Activated T-cell treated with anti-CD3 and anti-CD28 coated beads for 48 hours (primary cell): ENCODE measurements around the gene VWCE.
A peak's percentile ranks its signal among the peaks of the same experiment; 100 is the strongest.

Source experiments
- DNase-seq: peaks from one replicate; pipeline ENCODE4 v3.0.0-alpha.2; 2020; ENCODE audit warnings: low read depth

The VWCE gene

DNA sequence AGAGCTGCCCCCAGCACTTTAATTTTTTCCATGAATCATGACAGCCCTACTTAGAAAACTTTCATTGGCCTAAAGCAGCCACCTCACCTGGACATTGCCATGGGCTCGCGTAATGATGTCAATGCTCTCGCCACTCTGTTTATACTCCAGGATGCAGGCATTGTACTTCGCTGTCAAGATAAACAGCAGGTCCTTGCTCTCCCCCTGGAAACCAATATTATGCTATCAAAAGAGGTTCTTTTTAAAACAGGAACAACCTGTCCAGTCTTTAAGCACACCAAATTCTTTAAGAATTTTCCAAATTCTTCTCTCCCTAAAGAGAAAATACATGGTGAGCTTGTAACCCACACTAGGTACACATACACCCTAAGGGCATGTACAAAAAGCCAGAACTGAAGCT lies 34.8 kb upstream of the VWCE start:
- DNase-seq, result no peak

DNA sequence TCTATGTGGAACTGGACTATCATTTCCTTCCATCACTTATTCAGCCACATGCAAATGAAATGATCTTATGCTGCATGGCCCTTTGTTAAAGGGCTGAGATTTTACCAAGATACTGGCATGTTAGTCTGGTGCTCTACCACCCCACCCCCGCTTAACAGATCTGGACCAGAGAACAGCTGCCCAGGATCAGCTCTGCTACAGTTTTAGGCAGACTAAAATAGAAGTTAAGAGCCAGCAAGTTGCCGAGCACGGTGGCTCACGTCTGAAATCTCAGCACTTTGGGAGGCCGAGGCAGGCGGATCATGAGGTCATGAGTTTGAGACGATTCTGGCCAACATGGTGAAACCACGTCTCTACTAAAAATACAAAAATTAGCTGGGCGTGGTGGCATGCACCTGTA lies 33.2 kb upstream of the VWCE start:
- DNase-seq, result no peak

DNA sequence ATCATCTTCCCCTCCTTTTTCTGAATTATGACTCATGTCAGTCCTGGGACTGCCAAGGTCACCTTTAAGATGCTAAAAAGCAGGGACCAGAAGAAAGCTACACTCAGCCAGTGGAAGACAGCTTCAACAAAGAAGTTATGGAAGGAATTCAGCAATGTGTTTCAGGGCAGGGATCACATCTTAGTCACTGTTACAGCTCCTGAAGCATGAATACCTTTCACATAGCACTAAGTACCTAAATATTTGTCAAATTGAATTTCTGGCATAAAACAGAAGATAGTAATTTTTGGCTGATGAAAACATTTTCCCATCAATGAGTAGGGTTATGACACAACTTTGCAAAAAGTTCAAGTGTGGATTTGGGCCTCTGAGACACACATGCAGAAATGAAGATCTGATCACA lies 32.6 kb upstream of the VWCE start:
- DNase-seq, result no peak

DNA sequence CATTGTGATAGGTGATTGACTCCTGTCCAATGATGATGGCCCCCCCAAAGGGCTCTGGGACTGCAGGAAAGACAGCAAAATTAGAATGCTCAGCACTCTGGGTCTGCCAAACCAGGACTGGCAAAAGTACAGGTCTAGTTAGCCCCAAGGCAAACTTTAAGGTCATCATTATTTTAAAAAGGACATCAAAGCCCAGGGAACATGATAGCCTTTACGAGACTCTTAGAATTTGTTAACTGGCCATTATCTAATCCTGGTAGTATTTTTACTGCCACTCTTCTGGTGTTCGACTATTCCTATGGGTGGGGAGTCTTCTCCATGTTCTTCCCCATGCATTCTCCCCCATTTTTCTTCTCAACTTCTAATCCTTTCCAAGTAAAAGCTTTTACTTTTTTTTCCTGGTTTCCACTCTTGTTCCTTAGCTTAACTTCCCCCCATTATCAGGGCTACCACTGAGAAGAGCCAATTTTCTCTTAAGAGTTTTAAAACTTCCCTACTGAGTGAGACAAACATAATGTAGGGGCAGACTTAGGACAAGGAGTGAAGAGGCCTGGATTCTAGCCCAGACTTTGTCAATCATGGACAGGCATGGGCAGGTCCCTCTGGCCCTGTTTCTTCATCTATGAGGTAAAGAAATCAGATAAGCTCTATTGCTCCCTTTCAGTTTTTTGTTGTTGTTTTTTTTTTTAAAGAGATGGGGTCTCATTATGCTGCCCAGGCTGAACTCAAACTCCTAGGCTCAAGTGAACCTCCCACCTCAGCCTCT lies 30.7 kb upstream of the VWCE start:
- no peak for DNase-seq

DNA sequence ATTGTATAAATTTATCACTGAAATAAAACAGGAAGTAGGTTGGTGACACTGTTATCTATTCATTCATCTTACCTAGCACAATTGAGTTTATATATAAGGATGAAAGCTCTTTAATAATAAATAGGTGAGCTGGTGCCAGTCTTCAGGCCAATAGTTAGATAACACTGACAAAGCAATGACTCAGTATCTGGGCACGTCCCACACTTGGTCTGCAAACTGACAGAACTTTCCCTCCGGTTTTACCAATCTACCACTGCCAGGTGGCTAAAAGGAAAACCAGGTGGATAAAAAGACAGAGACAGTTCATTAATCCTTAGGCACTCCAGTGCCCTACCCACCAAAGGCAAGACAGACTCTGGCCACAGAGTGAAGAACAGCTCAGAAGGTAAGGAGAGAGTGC lies 20.1 kb upstream of the VWCE start:
- no peak for DNase-seq

DNA sequence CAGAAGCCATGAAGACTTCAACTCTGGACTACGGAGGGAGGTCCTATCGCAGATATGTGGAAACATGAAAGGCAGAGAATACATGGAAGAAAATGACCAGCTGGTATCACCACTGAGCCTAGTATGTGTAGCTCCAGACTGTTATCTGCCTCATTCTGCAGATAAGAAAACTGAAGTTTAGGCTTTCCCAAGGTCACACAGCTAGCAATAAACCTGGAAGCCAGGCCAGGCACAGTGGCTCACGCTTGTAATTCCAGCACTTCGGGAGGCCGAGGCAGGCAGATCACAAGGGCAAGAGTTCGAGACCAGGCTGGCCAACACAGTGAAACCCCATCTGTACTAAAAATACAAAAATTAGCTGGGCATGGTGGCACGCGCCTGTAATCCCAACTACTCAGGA lies 15.6 kb upstream of the VWCE start:
- DNase-seq, result no peak

DNA sequence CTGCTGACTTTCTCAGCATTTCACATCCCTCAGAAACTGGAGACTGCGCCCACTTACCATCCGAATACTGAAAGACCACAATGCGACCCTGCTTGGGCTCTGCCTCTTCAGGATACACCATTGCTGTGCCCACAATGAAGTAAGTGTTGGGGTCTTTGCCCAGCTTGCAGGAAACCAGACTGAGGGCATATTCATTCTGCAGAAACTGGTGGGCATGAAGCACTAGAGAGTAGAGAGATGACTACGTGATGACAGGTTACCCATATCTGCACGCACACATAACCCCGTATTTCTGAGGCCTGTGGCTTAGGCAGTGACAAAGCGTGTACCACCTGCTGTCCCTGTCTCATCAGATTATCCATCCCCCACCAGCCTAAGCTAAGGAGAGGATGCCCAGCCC lies 14.6 kb upstream of the VWCE start:
- DNase-seq, result no peak

DNA sequence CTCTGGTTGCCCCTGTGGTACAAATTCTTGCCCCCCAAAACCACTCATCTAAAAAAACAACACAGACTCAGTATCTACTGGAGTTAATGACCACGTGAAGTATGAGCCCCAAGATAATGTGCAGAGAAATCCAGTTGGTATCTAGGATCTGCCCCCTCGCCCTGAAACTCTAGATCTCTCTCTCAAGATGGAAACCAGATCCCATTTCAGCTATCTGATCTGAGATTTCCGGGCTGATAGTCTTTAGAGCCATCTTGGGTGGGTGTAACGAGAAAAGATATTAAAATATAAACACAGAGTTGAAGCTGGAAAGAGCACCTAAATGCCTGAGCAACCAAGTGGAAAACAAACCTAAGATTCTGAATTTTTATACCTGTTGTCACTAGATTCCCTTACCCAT lies 14.0 kb upstream of the VWCE start:
- DNase-seq, result no peak

DNA sequence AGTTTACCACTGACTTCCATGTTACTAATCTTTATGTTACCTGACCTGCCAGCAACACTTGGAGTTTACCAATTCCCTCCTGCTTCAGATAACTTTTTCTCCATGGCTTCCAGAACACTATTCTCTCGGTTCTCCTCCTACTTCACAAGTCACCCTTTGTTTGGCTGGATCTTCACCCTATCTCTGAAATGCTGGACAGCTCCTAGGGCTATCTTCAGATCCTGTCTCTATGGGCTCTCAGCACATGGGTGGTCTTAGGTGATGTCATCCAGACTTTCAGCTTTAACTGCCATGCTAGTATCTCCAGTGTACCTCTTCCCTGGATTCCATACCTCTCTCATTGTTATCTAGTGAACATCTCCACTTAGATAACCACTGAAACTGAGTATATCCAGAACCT lies 12.2 kb upstream of the VWCE start:
- DNase-seq, result no peak

DNA sequence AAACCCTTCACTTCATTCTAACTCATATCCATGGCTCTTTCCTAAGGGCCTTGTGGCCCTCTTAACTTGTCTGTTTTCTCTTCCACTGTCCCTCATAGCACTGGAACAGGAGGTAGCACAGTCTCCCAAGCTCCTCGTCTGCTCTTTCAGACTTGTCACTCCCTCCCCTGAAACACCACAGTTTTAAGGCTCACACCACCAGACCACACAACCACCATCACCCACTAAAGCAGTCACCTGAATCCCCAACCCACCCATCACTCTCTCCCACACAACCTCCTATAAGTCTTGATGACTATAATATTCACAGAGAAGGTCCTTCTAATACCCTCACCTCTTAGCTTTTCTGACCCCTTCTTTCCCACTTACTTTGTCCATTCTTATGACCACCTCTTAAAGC lies 11.1 kb upstream of the VWCE start:
- no peak for DNase-seq

DNA sequence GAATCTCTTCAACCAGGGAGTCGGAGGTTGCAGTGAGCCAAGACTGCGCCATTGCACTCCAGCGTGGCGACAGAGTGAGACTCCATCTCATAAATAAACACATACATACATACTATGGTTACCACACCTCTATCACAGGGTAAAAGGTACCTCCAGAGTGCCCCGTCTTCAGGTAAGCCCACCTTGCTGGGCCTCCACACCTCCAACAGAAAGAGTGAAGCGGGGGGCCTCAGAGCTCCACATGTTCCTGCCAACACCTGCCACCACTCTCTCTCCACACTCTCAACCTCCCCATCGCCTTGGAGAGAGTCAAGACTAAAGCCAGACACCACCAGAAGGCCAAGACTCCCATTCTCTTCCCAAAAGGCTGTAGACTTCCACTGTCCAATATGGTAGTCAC lies 10.3 kb upstream of the VWCE start:
- no peak for DNase-seq

DNA sequence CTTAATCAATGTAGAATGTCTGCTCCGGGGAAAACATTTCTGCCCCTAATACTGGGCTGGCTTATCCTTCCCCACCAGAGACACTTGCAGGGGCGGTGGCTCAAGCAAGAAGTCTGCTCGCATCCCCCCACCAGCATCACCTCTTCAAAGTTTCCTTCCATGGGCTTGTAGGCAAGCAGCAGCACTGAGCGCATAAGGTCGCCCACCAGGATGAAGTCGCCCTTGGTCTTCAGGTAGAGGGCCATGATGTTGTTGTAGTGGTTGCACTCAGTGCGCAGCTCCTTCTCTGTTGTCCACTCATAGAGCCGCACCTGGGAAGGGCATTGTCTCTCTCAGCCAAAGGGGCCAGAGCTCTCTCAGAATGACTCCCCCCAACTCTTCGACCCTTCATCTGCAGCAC lies 8.6 kb upstream of the VWCE start:
- no peak for DNase-seq

DNA sequence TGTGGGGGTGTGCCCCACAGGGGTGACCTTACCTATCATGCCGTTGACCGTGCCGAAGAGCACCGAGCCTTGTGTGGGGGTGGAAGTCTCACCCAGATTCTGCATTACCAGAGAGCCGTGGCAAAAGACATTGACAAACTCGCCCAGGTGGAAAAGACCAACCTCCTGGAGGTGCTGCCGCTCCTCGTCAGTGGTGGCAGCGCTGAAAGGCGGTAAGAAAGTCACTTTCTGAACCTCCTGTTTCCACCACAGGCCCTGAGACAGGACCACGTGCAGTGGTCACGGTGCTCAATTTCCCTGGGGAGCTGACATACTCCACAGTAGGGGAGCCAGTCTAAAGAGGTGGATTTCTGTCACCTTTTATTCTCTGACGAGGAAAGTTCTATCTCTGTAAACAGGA lies 7.4 kb upstream of the VWCE start:
- no peak for DNase-seq

DNA sequence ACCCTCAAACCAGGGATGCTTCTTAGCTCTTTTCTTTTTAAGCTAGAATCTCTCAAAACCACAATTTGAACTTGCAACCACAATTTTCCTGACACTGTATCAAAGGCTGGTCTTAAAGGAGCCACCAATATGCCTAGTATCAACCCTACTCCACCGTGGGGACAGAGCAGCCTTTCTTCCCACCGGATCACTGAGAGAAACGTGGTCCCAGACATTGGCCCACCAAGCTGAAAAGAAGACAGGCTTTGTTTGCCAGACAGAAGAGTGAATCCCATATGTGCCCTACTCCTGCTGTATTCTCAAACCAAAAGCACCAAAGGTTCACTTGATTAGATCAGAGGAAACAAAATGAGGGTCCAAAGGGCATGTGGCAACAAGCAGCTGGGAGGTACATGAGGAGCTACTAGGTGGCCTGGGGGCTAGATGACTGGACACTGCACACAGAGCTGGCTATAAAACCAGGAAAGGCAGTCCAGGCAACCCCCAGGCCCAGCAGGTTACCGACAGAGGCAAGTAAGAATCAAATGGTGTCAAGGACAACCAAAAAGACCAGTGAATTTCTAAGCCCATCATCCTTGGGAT lies 3.6 kb upstream of the VWCE start:
- DNase-seq, result no peak

DNA sequence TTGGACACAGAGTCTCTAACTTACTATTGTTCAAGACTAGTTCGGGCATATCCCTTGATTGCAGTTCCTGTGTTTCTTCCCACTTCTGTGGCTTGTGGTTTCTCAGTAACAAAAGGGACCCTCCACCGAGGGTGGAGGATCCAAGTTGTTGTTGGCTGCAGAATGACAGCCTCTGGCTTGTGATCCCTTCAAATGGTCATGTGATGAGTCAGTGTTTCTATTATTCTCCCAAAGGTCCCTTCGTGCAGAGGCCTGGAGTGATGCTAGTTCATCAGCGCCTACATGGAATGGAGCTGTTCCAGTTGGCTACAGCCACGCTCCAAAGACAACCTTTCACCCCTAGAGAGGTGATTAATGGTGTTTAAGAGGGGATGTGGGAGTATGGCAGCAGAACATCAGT lies 2.6 kb upstream of the VWCE start:
- no peak for DNase-seq

DNA sequence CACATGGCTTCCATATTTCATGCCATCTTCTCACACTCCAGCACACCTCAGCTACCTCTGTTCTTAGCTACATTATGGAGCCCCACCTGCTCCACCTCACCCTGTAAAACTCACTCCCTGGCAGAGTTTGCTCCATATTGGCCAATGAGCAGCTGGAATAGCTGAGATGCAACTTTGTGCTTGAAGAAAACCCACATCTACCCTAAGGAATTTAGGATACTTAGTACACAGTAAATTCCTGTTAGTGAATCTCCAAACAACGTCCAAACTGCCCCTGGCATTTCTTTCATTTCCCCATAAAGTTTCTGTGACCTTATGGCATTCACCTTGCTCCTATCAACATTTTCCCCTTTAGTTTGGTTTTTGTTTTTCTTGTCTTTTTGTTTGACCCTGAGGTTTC lies 2.2 kb upstream of the VWCE start:
- no peak for DNase-seq

DNA sequence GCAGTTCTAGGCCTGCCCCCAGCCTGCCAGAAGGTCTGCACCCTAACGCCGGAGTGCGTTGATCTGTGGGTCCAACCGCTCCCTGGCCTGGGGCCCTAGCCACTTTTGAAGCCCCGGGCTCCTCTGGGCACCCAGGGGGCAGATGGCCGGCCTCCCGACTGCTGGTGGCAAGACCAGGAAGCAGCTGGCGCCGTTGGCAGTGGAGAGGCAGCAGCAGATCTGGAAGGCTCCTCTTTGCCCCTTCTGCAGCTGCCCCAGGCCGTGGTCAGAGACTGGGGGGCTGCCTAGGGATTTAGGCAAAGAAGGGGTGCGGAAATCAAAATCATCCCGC lies 445 bp upstream of the VWCE start:
- DNase-seq, result no peak

DNA sequence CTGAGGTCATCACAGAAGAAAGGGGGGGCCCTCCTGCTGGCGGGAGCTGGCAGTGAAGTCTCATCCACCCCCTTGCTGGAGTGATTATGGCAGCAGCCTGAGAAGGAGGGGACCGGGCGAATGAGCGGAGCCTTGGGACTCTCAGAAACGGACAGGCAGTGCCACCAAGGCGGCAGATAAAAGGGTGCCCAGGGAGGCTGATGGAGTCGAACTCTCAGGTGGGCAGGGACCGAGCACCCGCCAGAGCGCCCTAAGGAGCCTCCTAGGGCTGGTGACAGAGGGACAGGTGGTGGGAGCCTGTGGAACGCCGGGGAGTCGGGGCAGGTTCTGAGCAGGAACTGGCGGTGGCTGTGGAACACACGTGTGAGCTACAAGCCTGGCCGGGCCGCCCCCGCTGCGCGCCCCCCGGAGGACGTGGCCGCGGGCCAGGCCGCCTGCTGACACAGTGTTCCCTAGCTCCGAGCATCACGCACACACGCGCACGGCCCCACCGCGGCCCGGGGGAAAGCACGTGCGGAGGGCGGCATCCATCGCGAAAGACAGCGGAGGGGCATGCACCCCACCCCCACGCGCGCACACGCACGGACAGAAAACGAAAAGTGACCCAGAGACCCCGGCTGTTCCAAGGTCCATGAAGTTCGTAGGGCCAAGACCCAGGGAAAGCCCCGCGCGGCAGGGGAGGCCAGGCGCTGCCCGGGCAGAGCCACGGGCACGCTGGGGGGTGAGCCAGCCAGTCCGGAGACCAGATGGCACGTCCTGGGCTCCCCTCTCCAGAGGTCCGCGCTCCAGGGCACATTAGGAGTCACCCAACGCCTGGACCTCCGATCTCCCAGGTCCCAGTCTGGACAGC lies 1.0 kb downstream of the VWCE start:
- DNase-seq, result peak; percentile 55

DNA sequence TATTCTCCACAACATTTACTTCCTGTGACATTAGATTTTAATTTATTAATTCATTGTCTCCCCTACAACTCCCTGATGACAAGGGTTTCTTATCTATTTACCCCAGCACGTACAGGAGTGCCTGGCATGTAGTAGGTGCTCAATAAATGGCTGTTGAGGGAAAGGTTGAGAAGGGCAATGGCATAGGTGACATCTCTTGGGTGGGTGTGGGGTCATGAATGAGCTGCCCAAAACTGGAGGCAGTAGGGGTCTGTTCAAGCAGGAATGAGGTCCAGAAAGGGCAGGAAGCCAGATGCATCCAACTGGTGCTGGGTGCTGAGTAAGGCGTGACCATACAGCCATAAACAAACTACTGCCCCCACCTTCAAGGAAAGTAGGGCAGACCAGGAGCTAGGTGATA lies 2.8 kb downstream of the VWCE start:
- no peak for DNase-seq

DNA sequence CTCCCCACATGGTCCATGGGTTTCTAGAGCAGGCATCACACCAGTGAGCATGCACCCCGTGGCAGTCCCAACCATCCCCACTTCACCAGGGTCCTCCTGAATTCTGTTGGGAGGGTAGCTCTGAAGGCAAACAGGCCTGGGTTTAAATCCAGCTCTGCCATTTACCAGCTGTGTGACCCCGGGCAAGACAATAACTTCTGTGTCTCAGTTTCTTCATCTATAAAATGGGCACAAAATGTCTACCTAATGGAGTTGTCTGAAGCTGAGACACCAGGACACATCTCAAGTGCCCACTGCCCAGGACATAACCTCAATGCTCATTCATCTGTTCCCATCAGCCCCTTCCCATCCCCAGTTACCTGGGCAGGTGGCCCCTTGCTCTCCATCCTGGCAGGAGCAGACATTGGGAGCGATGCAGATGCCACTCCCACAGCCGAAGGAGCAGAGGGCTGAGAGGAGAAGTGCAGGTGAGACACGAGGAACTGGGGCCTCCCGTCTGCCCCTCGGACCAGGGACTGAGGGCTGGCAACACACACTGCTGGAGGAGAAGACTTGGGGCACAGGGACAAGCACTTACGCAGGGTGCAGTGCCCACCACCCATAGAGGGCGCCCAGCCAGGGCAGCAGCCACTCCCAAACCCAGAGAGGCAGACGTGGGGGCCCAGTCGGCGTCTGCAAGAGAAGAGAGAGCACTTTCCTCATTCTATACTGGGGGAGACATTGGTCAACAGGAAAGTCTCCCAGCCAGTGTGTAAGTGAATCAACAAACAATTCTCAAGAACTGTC lies 4.0 kb downstream of the VWCE start:
- DNase-seq, result peak; percentile 13

DNA sequence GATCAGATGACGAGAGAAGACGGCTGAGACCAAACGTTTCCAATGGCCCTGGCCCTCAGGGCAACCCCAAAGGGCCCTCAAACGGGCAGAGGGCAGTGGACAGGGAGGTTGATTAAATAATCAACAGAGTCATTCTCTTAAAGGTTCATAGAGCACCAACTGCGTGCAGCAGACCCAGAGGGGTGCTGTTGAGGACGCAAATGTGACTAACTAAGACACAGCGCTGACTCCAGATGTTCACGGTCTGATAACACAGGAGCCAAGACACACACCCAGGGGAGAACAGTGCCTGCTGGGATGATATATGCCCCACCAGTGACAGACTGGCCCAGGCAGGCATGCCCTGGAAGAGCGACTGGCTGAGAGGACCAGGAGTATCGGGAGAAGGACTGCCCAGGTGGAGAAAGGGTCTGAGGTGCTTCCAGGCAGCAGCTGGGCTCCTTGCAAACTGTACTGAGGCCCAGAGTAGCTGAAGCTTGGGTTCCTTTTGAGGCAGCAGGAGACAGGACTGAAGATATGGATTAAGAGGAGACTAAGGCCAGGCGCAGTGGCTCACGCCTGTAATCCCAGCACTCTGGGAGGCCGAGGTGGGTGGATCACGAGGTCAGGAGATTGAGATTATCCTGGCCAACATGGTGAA lies 7.7 kb downstream of the VWCE start:
- no peak for DNase-seq

DNA sequence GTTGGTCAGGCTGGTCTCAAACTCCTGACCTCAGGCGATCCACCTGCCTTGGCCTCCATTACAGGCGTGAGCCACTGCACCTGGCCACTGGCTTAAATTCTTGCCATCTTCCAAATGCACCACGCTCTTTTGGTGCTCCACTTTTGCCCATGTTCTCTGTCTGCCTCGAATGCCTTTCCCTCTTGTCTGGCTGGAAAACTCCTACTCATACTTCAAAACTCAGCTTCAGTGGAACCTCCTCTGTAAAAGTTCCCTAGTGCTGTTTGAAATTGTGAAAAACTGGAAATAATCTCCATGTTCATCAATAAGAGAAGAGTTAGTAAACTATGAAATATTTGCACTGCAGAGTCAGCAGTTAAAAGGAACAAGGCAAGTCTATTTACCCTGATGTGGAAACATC lies 11.5 kb downstream of the VWCE start:
- DNase-seq, result no peak
